Measurements from ENCODE around the gene ZDHHC3. TPM values are rescaled to one million over a fixed set of nuclear protein-coding genes. Genes with fewer than 3 reads are reported as not detected.

ZDHHC3 gene
- polyA plus RNA-seq, 1 of the 3 experiments (the other 2 are of a cell fraction), result 60.7 TPM

DNA sequence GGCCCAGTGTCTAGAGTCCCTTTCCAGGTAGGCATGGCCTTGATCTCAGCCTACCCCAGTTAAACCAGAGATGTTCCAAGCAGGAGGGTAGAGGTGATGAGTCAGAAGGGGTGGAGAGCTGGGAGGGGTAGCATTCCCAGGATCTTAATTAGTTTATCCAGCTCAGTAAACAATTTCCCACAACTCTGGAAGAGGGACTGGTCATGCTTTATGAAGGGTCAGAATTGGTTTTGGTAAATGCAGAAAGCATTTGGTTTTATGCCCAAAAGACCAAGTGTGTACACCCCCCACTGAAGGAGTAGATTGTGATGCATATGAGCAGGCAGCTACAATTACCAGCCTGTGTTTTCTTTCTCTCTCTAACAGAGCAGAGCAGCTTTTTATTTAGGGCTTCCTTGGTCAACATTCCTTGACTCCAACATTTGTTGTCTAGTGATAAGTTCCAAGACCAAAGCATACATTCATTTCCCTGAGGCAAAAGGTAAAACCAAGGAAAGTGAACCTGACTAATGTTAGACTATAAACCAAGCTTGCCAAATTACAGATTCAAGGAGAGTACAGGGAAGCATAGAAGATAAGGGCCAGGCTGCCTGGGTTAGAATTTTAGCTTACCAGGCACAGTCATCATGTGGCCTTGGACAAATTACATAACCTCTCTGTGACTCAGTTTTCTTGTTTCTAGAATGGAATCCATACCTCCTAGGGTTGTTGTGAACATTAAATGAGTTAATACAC lies 17.7 kb upstream of the ZDHHC3 start:
- Histone ChIP-seq H3K4me1 (ENCODE audit: control insufficient read depth in 1 of 2, insufficient read depth in 2 of 2, low read depth in 1 of 2, low read length in 1 of 2) (peaks cover 31 to 34% of the 10 kb centered on the region in 2 experiments; a peak in 3 of 4 replicates), H3K36me3 (replicated peaks in 1 of 2; ENCODE audit: control insufficient read depth in 1 of 2, insufficient read depth in 2 of 2, low read length in 1 of 2) (peaks cover 8 to 47% of the 10 kb centered on the region in 2 experiments), H3K27ac (ENCODE audit: low read depth in 2 of 2, low read length in 1 of 2) (peak overlapping the region in 1 of 2 experiments; percentile 30; a peak in 3 of 4 replicates), H3K9ac (no peak overlapping the region), H3K9me2 (no peaks in the 10 kb centered on the region), H4K20me1 (ENCODE audit: insufficient read depth) (0 out of 2 replicates have a peak, but pooled peaks cover 5% of the 10 kb centered on the region), H3K79me2 (ENCODE audit: insufficient read depth) (peaks cover 8% of the 10 kb centered on the region; the same call in 1 of the 2 replicates), H2AFZ (ENCODE audit: low read depth) (no peak overlapping the region), H3K4me3 (ENCODE audit: low read depth in 2 of 2, low read length in 1 of 2) (no peak overlapping the region), H3K27me3 (ENCODE audit: insufficient read depth) (no peaks in the 10 kb centered on the region), H3F3A (replicated peaks; ENCODE audit: insufficient read depth) (no peaks in the 10 kb centered on the region), H3K9me3 (no peaks in the 10 kb centered on the region), H3K4me2 (no peak overlapping the region)
- POLR2A ChIA-PET, result no interaction called here
- no peak for DNase-seq
- CTCF ChIA-PET, result interaction anchor here (0.6 to 3.1 kb wide), 9 partner anchors 10 to 686 kb away, joined by 3 to 17 read pairs (median 4); partner anchors contain the start of genes EXOSC7 and ZDHHC3
- TF ChIP-seq, protein P1, sequence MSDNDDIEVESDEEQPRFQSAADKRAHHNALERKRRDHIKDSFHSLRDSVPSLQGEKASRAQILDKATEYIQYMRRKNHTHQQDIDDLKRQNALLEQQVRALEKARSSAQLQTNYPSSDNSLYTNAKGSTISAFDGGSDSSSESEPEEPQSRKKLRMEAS (IDR thresholded peaks at IDR 0.05; ENCODE audit: low read depth), result no peak
- TF ChIP-seq SMC3 (IDR thresholded peaks at IDR 0.05; ENCODE audit: low read depth, low read length) (no peak), TCF12 (IDR thresholded peaks at IDR 0.05) (no peak), GABPA (IDR thresholded peaks at IDR 0.05; ENCODE audit: low read depth) (no peak), MXI1 (IDR thresholded peaks at IDR 0.05; ENCODE audit: low read depth, low read length) (no peak)

DNA sequence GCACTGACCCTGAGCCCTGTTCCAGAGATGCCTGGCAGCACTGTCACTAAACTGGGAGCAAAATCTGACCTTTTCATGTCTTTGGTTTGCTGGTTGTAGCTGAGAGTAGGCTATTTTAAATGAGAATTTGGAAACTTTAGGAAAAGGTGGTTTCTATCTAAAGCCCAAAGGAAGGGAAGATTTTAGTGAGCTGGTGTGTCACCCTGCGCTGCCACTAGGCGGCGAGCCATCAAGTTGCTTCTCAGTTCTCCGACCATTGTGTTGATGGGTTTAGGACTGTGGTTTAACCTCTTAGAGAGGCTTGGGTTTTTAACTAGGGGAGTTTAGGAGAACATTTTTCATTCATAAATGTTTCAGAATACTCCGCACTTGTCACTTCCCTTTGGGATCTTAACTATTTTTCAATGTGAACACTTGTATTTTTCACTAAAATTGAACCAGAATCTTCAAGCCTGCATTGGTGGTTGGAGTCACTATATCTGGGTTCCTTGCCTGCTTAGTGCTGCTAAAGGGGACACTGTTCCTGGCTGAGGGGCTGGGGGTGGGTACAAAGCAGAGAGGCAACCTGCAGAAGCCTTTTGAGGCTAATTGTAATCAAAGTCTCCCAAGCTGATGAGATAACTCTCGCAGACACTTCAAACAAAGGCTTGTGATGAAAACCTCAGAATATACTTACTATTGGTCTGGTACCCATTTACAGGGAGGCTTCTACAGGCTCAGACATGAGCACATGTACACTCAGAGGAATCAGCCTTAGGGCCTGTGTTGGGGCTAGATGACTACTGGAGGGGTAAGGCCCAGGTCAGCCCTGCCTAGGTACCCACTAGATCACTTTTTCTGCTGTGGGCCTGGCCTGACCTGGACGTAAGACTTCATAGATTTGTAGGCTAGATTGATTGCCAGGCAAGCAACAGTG lies 16.8 kb upstream of the ZDHHC3 start:
- Histone ChIP-seq H3K36me3 (replicated peaks in 1 of 2; ENCODE audit: control insufficient read depth in 1 of 2, insufficient read depth in 2 of 2, low read length in 1 of 2) (peaks cover 8 to 41% of the 10 kb centered on the region in 2 experiments), H3K79me2 (ENCODE audit: insufficient read depth) (peaks cover 13% of the 10 kb centered on the region; the same call in 1 of the 2 replicates), H3K9ac (no peak overlapping the region), H3K4me3 (ENCODE audit: low read depth in 2 of 2, low read length in 1 of 2) (peak overlapping the region in 1 of 2 experiments; percentile 35; a peak in 1 of 4 replicates), H3K9me3 (no peaks in the 10 kb centered on the region), H3K27ac (ENCODE audit: low read depth in 2 of 2, low read length in 1 of 2) (0 out of 4 replicates have a peak overlapping the region, but pooled peaks of 1 of the 2 experiments have one; percentile 30), H2AFZ (ENCODE audit: low read depth) (no peak overlapping the region), H3K4me1 (ENCODE audit: control insufficient read depth in 1 of 2, insufficient read depth in 2 of 2, low read depth in 1 of 2, low read length in 1 of 2) (peaks cover 31 to 34% of the 10 kb centered on the region in 2 experiments; a peak in 3 of 4 replicates), H3K9me2 (no peaks in the 10 kb centered on the region), H3K4me2 (no peak overlapping the region), H4K20me1 (ENCODE audit: insufficient read depth) (0 out of 2 replicates have a peak, but pooled peaks cover 5% of the 10 kb centered on the region), H3F3A (replicated peaks; ENCODE audit: insufficient read depth) (no peaks in the 10 kb centered on the region), H3K27me3 (ENCODE audit: insufficient read depth) (no peaks in the 10 kb centered on the region)
- CTCF ChIA-PET, result interaction anchor here (0.6 to 3.1 kb wide), 15 partner anchors 9 to 687 kb away, joined by 3 to 17 read pairs (median 4); partner anchors contain the start of genes EXOSC7 and ZDHHC3
- POLR2A ChIA-PET, result no interaction called here
- TF ChIP-seq MEF2A (IDR thresholded peaks at IDR 0.05; ENCODE audit: borderline replicate concordance, low read depth) (no peak), RAD21 (IDR thresholded peaks at IDR 0.05; ENCODE audit: low read length) (peak; percentile 37; the same call in 1 of the 2 replicates), SMC3 (IDR thresholded peaks at IDR 0.05; ENCODE audit: low read depth, low read length) (peak; percentile 23; the same call in 1 of the 2 replicates)
- TF ChIP-seq, protein P2, sequence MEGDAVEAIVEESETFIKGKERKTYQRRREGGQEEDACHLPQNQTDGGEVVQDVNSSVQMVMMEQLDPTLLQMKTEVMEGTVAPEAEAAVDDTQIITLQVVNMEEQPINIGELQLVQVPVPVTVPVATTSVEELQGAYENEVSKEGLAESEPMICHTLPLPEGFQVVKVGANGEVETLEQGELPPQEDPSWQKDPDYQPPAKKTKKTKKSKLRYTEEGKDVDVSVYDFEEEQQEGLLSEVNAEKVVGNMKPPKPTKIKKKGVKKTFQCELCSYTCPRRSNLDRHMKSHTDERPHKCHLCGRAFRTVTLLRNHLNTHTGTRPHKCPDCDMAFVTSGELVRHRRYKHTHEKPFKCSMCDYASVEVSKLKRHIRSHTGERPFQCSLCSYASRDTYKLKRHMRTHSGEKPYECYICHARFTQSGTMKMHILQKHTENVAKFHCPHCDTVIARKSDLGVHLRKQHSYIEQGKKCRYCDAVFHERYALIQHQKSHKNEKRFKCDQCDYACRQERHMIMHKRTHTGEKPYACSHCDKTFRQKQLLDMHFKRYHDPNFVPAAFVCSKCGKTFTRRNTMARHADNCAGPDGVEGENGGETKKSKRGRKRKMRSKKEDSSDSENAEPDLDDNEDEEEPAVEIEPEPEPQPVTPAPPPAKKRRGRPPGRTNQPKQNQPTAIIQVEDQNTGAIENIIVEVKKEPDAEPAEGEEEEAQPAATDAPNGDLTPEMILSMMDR (IDR thresholded peaks at IDR 0.05), result peak; percentile 68
- WGBS (ENCODE audit: low lambda C conversion rate), result 72% methylated on average over 7 of the region's 7 CpGs
- peak; percentile 36 for DNase-seq
